Dendritic cell treated with granulocyte-macrophage colony-stimulating factor and Interleukin-4, amounts not matched to agents 40 ng/mL and 50 ng/mL, for 4 days (primary cell): ENCODE results near the gene TANC2.

Experiments
- H3K27ac Mint-ChIP-seq: one replicate; pipeline ENCODE4 v1.8.0; 2022; ENCODE audit warnings: mild to moderate bottlenecking, mixed read lengths
- H3K27me3 Mint-ChIP-seq: one replicate; pipeline ENCODE4 v1.8.0; 2022; ENCODE audit warnings: mild to moderate bottlenecking, mixed read lengths
- H3K36me3 Mint-ChIP-seq: one replicate; pipeline ENCODE4 v1.8.0; 2022; ENCODE audit warnings: low read depth, mixed read lengths
- H3K4me1 Mint-ChIP-seq: one replicate; pipeline ENCODE4 v1.8.0; 2022; ENCODE audit warnings: low read depth, mixed read lengths
- H3K4me3 Mint-ChIP-seq: one replicate; pipeline ENCODE4 v1.8.0; 2022; ENCODE audit warnings: mild to moderate bottlenecking, moderate library complexity, mixed read lengths
- H3K9me3 Mint-ChIP-seq: one replicate; pipeline ENCODE4 v1.8.0; 2022; ENCODE audit warnings: mixed read lengths
- intact Hi-C: fragments of 100-400 bp; cut with micrococcal nuclease; formaldehyde crosslinking; loops from one replicate; pipeline ENCODE4 v1.15.0; 2022

Gene TANC2

GRCh38 chr17:62999736-63000135, 33.7 kb downstream of the TANC2 start:
- H3K27ac Mint-ChIP-seq = no peak overlapping the region
- H3K36me3 Mint-ChIP-seq = no peaks in the 10 kb centered on the region
- no peaks in the 10 kb centered on the region for H3K9me3 Mint-ChIP-seq
- no peak overlapping the region for H3K4me3 Mint-ChIP-seq
- no peaks in the 10 kb centered on the region for H3K27me3 Mint-ChIP-seq
- intact Hi-C loops = no loop called here
- H3K4me1 Mint-ChIP-seq = peaks cover 27% of the 10 kb centered on the region

GRCh38 chr17:63001689-63002394, 35.8 kb downstream of the TANC2 start:
- peaks cover 9% of the 10 kb centered on the region for H3K4me1 Mint-ChIP-seq
- no peak overlapping the region for H3K4me3 Mint-ChIP-seq
- intact Hi-C loops = no loop called here
- no peaks in the 10 kb centered on the region for H3K9me3 Mint-ChIP-seq
- H3K27ac Mint-ChIP-seq = no peak overlapping the region
- no peaks in the 10 kb centered on the region for H3K27me3 Mint-ChIP-seq
- no peaks in the 10 kb centered on the region for H3K36me3 Mint-ChIP-seq

DNA sequence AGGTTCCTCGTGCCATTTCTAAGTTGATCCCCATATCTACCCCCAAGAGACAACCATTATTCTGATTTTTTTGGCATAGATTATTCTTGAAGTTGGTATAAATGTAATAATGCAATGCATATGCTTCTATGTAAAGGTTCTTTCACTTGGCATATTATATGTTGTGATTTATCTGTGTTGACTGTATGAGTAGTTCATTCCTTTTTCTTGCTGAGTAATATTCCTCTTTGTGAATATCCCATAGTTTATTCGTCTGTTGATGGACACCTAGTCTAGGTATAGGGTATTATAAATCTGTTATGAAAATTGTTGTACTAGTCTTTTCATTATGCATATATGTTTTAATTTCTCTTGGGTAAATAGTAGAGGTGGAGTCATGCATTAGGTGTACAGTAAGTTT, 36.6 kb downstream of the TANC2 start:
- no peaks in the 10 kb centered on the region for H3K9me3 Mint-ChIP-seq
- intact Hi-C loops = no loop called here
- no peaks in the 10 kb centered on the region for H3K36me3 Mint-ChIP-seq
- no peak overlapping the region for H3K27ac Mint-ChIP-seq
- no peaks in the 10 kb centered on the region for H3K27me3 Mint-ChIP-seq
- no peak overlapping the region for H3K4me3 Mint-ChIP-seq
- H3K4me1 Mint-ChIP-seq = peaks cover 9% of the 10 kb centered on the region

DNA sequence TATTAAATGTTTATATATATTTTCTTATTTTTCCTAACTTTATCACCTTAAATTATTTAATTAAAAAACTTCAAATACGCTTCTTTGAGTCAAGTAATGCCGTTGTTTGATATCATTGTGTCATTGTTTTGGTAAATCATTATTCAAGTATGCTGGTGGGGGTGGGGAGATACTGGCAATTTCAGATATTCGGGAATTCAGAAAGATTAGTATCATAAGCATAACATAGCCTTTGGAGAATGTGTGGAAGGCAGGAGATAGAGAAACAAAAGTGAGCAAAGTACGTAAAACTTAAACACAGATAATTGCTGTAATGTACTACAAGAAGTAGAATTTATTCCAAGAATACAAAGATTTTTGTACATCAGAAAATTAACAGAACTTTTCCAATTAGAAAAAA, 49.8 kb downstream of the TANC2 start:
- intact Hi-C loops = no loop called here
- H3K4me1 Mint-ChIP-seq = no peaks in the 10 kb centered on the region
- H3K27me3 Mint-ChIP-seq = no peaks in the 10 kb centered on the region
- H3K4me3 Mint-ChIP-seq = no peak overlapping the region
- no peak overlapping the region for H3K27ac Mint-ChIP-seq
- H3K36me3 Mint-ChIP-seq = no peaks in the 10 kb centered on the region
- no peaks in the 10 kb centered on the region for H3K9me3 Mint-ChIP-seq
